ENCODE data around the gene GRID2IP.
"Not testable (repeated sequence)": the region's sequence is repeated elsewhere in the genome, so short reads cannot be mapped to it uniquely, and the experiment has no call there.

Gene GRID2IP

GRCh38 chr7:6477318-6477660, 74.0 kb downstream of the GRID2IP start:
- DNase-seq (ENCODE audit: low read depth) = no peak

DNA sequence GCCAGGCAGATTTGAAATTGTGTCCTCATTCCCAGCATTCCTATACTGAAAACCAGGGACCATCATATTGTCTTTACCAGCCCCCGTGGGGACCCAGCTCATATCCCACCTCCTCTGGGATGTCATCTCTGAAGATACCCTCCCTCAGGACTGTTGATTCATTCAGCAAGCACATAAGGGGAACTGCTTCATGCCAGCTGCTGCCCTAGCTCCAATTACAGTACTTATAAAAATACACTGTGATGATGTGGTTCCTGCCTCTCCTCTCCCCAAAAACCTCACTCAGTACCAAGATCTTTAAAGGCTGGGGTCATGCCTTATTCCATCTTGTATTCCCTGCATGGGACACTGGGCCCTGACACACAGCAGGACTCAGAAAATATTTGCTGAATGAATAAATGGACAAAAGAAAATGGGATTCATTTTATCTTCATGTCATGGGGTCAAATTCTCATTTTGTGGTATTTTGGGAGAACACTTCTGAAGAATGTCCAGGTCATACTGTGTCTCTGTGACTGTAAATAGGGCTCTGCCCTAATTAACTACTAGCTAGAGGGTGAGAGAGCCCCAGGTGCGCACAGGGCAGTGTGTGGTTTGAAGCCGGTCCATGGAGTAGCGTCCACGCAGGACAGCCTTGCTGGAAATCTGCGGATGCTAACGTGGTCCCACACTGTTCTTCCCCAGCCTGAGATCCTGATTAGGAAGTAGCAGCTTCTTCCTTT, 74.5 kb downstream of the GRID2IP start:
- no peak for DNase-seq (ENCODE audit: low read depth)
- TF ChIP-seq CTCF (IDR thresholded peaks at IDR 0.05; ENCODE audit: control insufficient read depth, extremely low read depth, insufficient read depth) = no peak
- H3K4me3 ChIP-seq (ENCODE audit: low read depth, low read length) = no peak overlapping the region

More at GRCh38 chr7:6477318-6477660, 74.0 kb downstream of the GRID2IP start:
- TF ChIP-seq CTCF (IDR thresholded peaks at IDR 0.05; ENCODE audit: control insufficient read depth, extremely low read depth, insufficient read depth) = no peak
- no peak overlapping the region for H3K4me3 ChIP-seq (ENCODE audit: low read depth, low read length)

- no peak for DNase-seq (ENCODE audit: low read depth)
- no peak for TF ChIP-seq CTCF (IDR thresholded peaks at IDR 0.05; ENCODE audit: control insufficient read depth, extremely low read depth, insufficient read depth)
- H3K4me3 ChIP-seq (ENCODE audit: low read depth, low read length) = no peak overlapping the region
Observed at GRCh38 chr7:6475433-6476186, 75.7 kb downstream of the GRID2IP start.

DNA sequence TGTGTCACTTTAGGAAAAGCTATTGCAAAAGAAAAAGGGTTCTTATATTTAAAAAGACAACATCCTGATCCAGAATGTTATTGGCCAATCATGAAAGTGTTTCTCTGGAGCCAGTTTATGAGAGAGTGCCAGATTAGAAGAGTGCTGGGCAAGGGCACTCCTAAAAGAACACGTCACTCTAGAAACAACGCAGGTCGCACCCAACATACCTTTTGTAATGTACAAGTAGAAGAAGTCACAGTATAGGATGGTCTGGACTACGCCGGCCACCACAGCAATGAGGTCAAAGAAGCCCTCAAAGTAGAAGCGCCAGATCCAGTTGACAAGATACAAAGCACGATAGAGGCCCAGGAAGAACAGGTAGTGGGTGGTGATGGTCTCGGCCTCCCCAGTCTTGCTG, 85.4 kb downstream of the GRID2IP start:
- DNase-seq (ENCODE audit: low read depth) = no peak
- TF ChIP-seq CTCF (IDR thresholded peaks at IDR 0.05; ENCODE audit: control insufficient read depth, extremely low read depth, insufficient read depth) = no peak
- H3K4me3 ChIP-seq (ENCODE audit: low read depth, low read length) = no peak overlapping the region

DNA sequence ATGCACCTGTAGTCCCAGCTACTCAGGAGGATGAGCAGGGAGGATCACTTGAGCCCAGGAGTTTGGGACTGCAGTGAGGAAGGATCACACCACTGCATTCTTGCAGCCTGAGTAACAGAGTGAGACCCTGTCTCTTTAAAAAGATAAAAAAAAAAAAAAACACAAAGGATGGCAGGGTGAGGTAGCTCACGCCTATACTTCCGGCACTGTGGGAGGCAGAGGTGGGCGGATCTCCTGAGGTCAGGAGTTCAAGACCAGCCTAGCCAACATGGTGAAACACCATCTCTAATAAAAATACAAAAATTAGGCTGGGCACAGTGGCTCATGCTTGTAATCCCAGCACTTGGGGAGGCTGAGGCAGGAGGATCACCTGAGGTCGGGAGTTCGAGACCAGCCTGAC, 87.7 kb downstream of the GRID2IP start:
- H3K4me3 ChIP-seq (ENCODE audit: low read depth, low read length); DNase-seq (ENCODE audit: low read depth): not testable (repeated sequence)

DNA sequence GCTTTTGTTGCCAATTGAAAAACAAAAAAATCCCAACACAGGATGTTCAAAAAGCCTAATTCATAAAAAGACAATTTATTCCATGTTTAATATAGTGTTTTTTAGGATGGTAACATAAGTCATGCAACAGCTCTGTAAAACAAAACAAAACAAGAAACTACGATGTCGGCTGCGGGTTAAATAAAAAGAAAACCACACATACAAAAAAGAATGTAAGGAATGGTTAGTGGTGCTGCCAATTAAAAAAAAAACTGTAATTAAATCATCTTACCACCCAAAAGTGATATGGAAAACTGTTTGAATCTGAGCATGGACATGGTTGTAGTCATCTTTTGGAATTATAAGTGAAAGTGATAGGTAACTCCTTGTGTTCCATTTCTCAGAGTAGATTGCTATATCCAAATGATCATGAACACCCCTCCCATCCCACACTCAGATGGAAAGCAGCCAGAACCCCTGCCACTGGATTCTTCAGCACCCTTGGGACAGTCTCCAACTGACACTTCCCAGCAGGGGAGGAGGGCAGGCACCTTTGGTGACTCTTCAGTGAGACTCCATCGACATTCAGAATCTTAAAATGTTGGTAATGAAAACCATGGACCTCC, 89.2 kb downstream of the GRID2IP start:
- no peak overlapping the region for H3K4me3 ChIP-seq (ENCODE audit: low read depth, low read length)
- no peak for DNase-seq (ENCODE audit: low read depth)
- TF ChIP-seq CTCF (IDR thresholded peaks at IDR 0.05; ENCODE audit: control insufficient read depth, extremely low read depth, insufficient read depth) = no peak

GRCh38 chr7:6460990-6461584, 90.2 kb downstream of the GRID2IP start:
- no peak overlapping the region for H3K4me3 ChIP-seq (ENCODE audit: low read depth, low read length)
- no peak for DNase-seq (ENCODE audit: low read depth)
- TF ChIP-seq CTCF (IDR thresholded peaks at IDR 0.05; ENCODE audit: control insufficient read depth, extremely low read depth, insufficient read depth) = no peak

All from LNCaP clone FGC (cell line).